GM12892 (cell line): ENCODE data around the gene LNPEP. TPM values are rescaled to one million over a fixed set of nuclear protein-coding genes. Genes with fewer than 3 reads are reported as not detected.

Experiments
- DNase-seq: peaks from one replicate; pipeline ENCODE4 v3.0.0; 2011; ENCODE audit not compliant: insufficient read length
- FAIRE-seq: peaks from 2 replicates; lab custom pipeline; 2011; peaks lifted over from hg19 to GRCh38; lab: Jason Lieb, UNC
- POLR2A ChIP-seq: IDR thresholded peaks from 2 replicates; pipeline ENCODE4 v1.6.1; 2011; ENCODE audit warnings: low read depth, low read length, control low read depth
- POLR2AphosphoS5 ChIP-seq: IDR thresholded peaks from 2 replicates; pipeline ENCODE4 v1.6.1; 2011; ENCODE audit warnings: low read depth, low read length, control low read depth
- TAF1 ChIP-seq: IDR thresholded peaks from 2 replicates; pipeline ENCODE4 v1.6.1; 2011; ENCODE audit warnings: low read depth, mild to moderate bottlenecking, control low read depth, low read length, borderline replicate concordance
- polyA plus RNA-seq: library from polyadenylated mRNA; unstranded; fragments of >200 nt; gene quantifications from one replicate; pipeline ENCODE4 v1.2.1, GENCODE V29; 2012; ENCODE audit warnings: missing spikeins, inconsistent platforms; ENCODE audit not compliant: missing spikeins

LNPEP gene
- 19.7 TPM for polyA plus RNA-seq

DNA sequence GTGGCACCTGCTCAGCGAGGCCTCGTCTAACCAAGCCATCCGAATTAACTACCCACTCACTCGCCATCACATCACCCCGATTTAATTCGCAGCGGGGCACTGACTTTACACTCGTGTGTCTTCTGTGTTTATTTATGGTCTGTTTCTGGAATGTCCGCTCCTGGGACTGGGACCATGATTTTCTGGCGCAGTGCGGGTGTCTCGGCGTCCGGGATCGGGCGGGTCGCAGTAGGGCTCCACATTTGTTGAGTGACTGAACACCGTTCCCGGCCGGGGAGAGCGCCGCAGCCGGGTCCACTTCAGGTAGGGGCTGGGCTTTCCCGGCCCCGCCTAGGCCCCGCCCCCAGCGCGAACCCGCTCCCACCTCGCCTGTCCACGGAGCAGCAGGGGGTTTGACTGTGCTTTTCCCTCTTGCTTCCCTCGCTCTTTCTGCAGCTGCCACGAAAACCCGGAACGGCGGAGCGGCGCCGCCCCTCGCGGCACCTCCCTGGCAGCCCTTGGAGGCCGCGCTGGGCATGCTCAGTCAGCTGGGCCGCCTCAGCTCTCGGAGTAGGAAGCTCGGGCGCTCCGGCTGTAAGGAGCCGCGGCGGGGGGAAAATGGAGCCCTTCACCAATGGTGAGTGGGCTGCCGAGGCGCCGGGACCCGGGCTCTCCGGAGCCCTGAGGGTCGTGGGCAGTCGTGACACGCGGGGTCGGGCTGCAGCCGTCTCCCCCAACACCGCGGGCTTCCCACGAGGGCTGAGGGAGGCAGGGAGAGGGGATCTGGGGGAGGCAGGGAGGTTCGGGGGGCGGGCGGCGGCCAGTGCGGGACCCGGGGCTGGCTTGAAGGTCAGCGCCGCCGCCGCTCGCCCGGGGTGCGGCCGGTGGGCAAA lies at the start of gene LNPEP:
Gene LNPEP (plus strand): TSS at position 522 of the 872 bp plus-strand sequence. CDS start 76 bp downstream, at position 598.
- TF ChIP-seq POLR2A: peak; percentile 42; the same call in 1 of the 2 replicates
- no peak; the same call in 1 of the 2 replicates for TF ChIP-seq TAF1
- peak; percentile 97 for FAIRE-seq

GRCh38 chr5:96893342-96893741 lies 42.5 kb upstream of the LNPEP start:
- FAIRE-seq (no peak), DNase-seq (no peak)
- TF ChIP-seq POLR2A (no peak), POLR2AphosphoS5 (no peak), TAF1 (no peak)

More for the DNA sequence above, at the start of gene LNPEP:
- DNase-seq: peak; percentile 54

- FAIRE-seq (no peak), DNase-seq (no peak)
- TF ChIP-seq POLR2AphosphoS5: no peak
- TF ChIP-seq TAF1: no peak
- TF ChIP-seq POLR2A: no peak
Observed at GRCh38 chr5:96896276-96896675, 39.6 kb upstream of the LNPEP start.

- FAIRE-seq (peak; percentile 81), DNase-seq (no peak)
- TF ChIP-seq POLR2A (no peak), POLR2AphosphoS5 (no peak), TAF1 (no peak)
Observed at GRCh38 chr5:96896806-96897205, 39.1 kb upstream of the LNPEP start.

DNA sequence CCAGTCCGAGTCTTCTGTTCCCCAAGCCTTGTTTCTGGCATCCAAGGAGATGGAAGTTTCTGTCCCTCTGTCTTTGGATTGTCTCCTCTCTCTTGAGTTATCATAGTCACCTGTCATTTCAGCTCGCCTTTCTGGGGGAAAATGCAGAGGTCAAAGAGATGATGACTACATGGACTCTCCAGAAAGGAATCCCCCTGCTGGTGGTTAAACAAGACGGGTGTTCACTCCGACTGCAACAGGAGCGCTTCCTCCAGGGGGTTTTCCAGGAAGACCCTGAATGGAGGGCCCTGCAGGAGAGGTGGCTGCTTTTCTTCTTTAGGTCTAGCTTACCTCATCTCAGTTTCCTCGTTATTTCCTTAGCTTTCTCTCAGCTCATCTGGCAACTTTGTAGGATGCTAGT lies 34.5 kb upstream of the LNPEP start:
- no peak for DNase-seq
- FAIRE-seq: peak; percentile 50
- no peak for TF ChIP-seq POLR2A
- no peak for TF ChIP-seq POLR2AphosphoS5
- no peak for TF ChIP-seq TAF1

DNA sequence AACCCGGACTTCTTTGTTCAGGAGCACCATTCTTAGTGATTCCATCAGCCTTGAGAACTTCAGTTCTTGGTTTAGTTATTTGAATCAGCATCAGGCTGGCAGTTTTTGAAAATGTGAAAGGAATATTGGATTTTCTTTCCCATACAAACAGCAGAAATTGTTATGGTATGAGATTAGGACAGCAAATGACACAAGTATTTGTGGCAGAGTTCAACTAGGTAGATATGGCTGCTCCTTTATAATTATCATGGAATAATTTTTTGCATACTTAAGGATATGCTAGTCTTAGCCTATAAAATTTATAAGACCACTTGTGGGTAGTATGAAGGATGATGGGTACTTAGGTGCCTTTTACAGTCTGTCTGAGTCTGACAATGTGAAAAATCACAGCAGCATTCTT lies 34.0 kb upstream of the LNPEP start:
- FAIRE-seq (no peak), DNase-seq (no peak)
- TF ChIP-seq TAF1: no peak
- no peak for TF ChIP-seq POLR2AphosphoS5

GRCh38 chr5:96902876-96903275 lies 33.0 kb upstream of the LNPEP start:
- FAIRE-seq: no peak
- no peak for TF ChIP-seq POLR2AphosphoS5
- no peak for TF ChIP-seq POLR2A
- DNase-seq: no peak

DNA sequence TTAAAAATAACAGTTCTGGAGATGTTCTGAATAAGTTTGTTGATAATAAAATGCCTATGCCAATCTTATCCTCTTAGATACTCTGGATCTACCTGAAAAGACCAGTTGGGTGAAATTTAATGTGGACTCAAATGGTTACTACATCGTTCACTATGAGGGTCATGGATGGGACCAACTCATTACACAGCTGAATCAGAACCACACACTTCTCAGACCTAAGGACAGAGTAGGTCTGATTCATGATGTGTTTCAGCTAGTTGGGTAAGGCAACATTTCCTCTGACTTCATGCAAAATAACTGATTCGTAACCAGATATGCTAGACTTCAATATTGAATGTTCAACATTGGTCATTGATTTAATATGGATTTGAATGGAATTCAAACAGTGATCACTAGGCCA lies 32.6 kb upstream of the LNPEP start:
- no peak for TF ChIP-seq POLR2A
- TF ChIP-seq TAF1: no peak
- no peak for TF ChIP-seq POLR2AphosphoS5
- FAIRE-seq (no peak), DNase-seq (no peak)

DNA sequence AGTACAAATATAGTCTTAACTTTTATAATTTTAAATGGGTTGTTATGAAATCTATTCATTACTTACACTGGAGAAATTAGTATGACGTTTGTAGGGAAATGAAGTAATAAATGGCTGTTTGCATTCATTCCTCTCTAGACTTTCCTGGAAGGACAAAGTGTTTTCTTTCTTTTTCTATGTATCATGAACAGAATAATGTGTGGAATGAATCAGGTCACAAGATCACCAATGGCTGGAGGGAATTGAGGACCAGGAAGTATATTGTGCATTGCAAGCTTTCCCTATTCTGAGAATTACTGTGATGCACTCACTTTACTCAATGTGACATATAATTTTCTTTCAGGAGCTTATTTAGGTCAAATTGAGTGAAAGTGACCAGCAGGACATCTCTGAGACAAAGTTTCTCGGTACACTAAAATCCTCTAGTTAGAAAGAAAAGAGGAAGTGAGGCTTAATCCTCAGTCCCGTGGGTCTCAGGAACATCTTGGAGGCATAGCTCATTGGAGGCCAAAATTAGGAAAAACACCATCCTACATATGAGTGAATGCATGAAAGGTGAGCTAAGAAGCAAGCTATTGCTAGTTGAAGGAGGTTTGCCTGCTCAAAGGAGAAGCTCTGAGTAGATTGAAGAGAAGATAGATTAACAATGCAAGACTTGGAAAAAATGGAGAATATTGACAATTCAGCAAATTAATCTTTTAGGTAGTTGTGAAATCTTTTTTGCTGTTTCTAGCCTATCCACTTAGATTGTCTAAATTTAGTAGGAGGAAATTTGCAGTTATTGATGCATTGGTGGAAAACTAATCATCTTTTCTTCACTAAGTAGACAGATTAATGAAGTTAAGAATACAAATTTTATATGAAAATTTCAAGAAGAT lies 31.6 kb upstream of the LNPEP start:
- FAIRE-seq: no peak
- TF ChIP-seq POLR2A (no peak), POLR2AphosphoS5 (no peak), TAF1 (no peak)
- DNase-seq: no peak

GRCh38 chr5:96905864-96906263 lies 30.0 kb upstream of the LNPEP start:
- TF ChIP-seq POLR2AphosphoS5 (no peak), POLR2A (no peak)
- FAIRE-seq (no peak), DNase-seq (no peak)

DNA sequence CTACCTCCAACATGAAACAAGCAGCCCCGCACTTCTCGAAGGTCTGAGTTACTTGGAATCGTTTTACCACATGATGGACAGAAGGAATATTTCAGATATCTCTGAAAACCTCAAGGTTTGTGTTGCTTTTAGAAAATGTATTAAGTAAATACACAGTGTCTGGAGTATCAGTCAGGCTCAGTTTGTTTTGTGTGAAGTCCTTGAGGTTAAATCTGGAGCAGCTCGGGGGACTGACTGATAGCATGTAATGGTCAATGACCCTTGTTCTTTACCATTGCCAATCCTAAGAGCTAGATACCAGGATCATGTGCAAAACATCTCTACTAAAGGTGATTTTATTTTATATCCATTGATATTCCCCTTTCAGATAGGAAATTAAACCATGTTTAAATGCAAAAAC lies 26.9 kb upstream of the LNPEP start:
- FAIRE-seq: no peak
- TF ChIP-seq TAF1: no peak
- no peak for TF ChIP-seq POLR2A
- TF ChIP-seq POLR2AphosphoS5: no peak
- DNase-seq: no peak
